ENCODE measurements around the gene EMP3. TPM values are rescaled to one million over a fixed set of nuclear protein-coding genes. Genes with fewer than 3 reads are reported as not detected.

The EMP3 gene
- total RNA-seq, 1 experiment from 2014 or later, result 77.3 TPM

DNA sequence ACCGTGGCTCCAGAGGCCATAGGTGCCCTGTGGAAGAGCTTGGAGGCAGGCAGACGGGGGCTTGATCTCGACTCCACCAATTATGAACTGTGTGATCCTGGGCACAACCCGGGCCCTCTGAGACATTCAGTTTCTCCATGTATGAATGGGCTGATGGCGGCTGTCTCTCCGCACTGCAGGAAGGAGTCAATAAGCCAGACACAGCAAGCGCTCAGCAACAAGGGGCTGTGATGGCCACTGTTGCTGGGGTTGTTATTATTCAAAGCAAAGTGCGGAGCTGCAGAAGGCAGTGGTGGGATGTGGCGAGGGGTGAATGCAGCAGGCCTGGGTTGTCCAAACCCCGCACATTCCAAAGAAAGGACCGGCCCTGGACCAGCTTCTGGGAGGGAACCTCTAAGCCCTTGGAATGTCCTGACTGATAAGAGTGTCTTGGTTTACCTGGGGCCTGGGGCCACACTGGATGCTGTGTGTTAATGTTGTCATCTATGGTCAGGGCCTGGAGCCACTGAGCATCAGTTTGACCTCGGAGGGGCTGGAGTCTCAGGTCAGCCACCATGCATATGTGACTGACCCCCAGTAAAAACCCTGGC is 30.1 kb downstream of the EMP3 start:
- Histone ChIP-seq H3K36me3 (ENCODE audit: insufficient read depth, low read length) (no peaks in the 10 kb centered on the region), H3K79me2 (ENCODE audit: low read length) (no peaks in the 10 kb centered on the region), H3K27ac (ENCODE audit: low read length) (no peak overlapping the region), H3K4me1 (ENCODE audit: low read length) (peaks cover 5% of the 10 kb centered on the region), H3K9me3 (ENCODE audit: low read length) (no peaks in the 10 kb centered on the region), H3K9me2 (replicated peaks; ENCODE audit: insufficient read depth, low read length) (no peaks in the 10 kb centered on the region), H3K27me3 (ENCODE audit: low read length) (no peaks in the 10 kb centered on the region), H3K4me3 (ENCODE audit: low read length) (no peak overlapping the region), H4K20me1 (ENCODE audit: insufficient read depth, low read depth, low read length) (no peaks in the 10 kb centered on the region), H3K4me2 (ENCODE audit: low read depth, low read length, poor library complexity, severe bottlenecking) (no peak overlapping the region), H2AFZ (ENCODE audit: low read length) (no peak overlapping the region), H3K9ac (ENCODE audit: low read length) (no peak overlapping the region)
- no peak for DNase-seq

DNA sequence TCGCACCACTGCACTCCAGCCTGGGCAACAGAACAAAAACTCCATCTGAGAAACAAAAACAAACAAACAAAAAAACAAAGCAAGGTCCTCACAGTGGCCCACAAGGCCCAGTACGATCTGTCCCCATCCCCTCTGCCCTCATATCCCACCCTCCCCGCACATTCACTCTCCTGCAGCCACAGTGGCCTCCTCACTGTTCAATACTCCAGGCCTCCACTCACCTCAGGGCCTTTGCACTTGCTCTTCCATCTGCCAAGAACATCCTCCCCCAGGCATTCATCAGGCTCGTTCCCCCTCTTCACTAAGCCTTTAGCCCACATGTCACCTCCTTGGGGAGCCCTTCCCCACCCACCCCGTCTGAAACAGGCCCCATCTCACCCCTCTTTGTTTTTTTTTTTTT is 33.8 kb downstream of the EMP3 start:
- H3K9ac ChIP-seq (ENCODE audit: low read length), result no peak overlapping the region

DNA sequence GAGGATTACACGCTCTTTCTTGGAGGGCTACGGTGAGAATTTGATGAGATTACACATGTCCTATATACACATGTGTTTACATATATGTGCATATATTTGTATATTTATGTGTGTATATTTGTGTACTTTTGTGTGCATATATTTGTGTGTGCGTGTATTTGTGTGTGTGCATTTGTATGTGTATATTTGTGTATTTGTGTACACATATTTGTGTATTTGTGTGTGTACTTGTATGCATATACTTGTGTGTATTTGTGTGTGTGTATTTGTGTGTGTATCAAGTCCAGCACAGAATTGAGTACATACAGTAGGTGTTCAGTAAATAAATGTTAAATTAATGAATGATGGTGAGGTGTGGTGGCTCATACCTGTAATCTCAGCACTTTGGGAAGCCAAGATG is 36.6 kb downstream of the EMP3 start:
- Histone ChIP-seq H3K4me3 (ENCODE audit: low read length) (no peak overlapping the region), H3K4me2 (ENCODE audit: low read depth, low read length, poor library complexity, severe bottlenecking) (no peak overlapping the region), H2AFZ (ENCODE audit: low read length) (no peak overlapping the region), H3K9ac (ENCODE audit: low read length) (no peak overlapping the region), H3K4me1 (ENCODE audit: low read length) (peaks cover 19% of the 10 kb centered on the region), H3K9me3 (ENCODE audit: low read length) (no peaks in the 10 kb centered on the region), H3K36me3 (ENCODE audit: insufficient read depth, low read length) (no peaks in the 10 kb centered on the region), H3K27ac (ENCODE audit: low read length) (no peak overlapping the region), H3K79me2 (ENCODE audit: low read length) (no peaks in the 10 kb centered on the region), H3K27me3 (ENCODE audit: low read length) (no peaks in the 10 kb centered on the region), H4K20me1 (ENCODE audit: insufficient read depth, low read depth, low read length) (no peaks in the 10 kb centered on the region), H3K9me2 (replicated peaks; ENCODE audit: insufficient read depth, low read length) (no peaks in the 10 kb centered on the region)
- no peak for DNase-seq

More for the DNA sequence above, 33.8 kb downstream of the EMP3 start:
- no peaks in the 10 kb centered on the region for H4K20me1 ChIP-seq (ENCODE audit: insufficient read depth, low read depth, low read length)
- no peaks in the 10 kb centered on the region for H3K9me2 ChIP-seq (replicated peaks; ENCODE audit: insufficient read depth, low read length)
- H3K4me1 ChIP-seq (ENCODE audit: low read length), result peaks cover 11% of the 10 kb centered on the region
- no peaks in the 10 kb centered on the region for H3K27me3 ChIP-seq (ENCODE audit: low read length)
- no peak overlapping the region for H3K4me2 ChIP-seq (ENCODE audit: low read depth, low read length, poor library complexity, severe bottlenecking)
- DNase-seq, result no peak
- H3K9me3 ChIP-seq (ENCODE audit: low read length), result no peaks in the 10 kb centered on the region
- H2AFZ ChIP-seq (ENCODE audit: low read length), result no peak overlapping the region
- no peak overlapping the region for H3K4me3 ChIP-seq (ENCODE audit: low read length)
- H3K36me3 ChIP-seq (ENCODE audit: insufficient read depth, low read length), result no peaks in the 10 kb centered on the region
- H3K27ac ChIP-seq (ENCODE audit: low read length), result no peak overlapping the region
- H3K79me2 ChIP-seq (ENCODE audit: low read length), result no peaks in the 10 kb centered on the region

DNA sequence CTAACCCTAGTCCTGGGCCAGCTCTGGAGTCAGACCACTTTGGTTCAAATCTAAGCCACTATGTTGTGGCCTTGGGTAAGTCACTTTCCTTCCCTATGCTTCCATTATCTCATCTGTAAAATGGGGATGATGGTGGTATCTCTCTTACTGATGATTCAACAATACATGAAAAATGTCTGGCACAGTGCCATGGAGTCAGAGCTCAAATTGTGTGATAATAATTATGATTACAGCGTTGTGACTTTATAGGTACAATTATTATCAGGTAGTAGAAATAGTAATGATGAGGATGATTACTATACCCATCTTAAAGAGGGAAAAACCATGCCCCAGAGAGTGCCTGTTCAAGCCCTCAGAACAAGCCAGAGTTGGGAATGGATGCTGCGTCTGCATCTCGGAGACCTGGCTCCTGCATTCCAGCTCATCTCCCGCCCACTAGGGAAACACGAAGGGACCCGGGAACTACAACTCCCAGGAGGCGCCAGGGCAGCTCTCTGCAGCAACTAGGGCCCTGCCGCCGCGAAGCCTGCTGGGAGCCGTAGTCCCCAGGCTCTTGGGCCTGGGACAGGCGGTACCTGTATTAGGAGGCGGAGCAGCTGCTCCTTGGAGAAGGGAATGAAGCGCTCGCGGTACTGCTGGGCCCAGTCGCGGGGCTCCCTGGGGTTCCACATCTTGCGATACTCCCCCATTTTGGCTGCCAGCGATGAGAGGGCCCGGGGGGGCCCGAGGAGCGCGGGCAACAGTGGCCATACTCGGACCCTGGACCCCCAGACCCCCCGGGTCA is 37.6 kb downstream of the EMP3 start:
- H3K36me3 ChIP-seq (ENCODE audit: insufficient read depth, low read length), result no peaks in the 10 kb centered on the region
- peak overlapping the region; percentile 79 for H3K27ac ChIP-seq (ENCODE audit: low read length)
- peaks cover 19% of the 10 kb centered on the region for H3K4me1 ChIP-seq (ENCODE audit: low read length)
- no peaks in the 10 kb centered on the region for H4K20me1 ChIP-seq (ENCODE audit: insufficient read depth, low read depth, low read length)
- peak overlapping the region; percentile 91 for H3K9ac ChIP-seq (ENCODE audit: low read length)
- no peaks in the 10 kb centered on the region for H3K27me3 ChIP-seq (ENCODE audit: low read length)
- peak overlapping the region; percentile 84 for H3K4me3 ChIP-seq (ENCODE audit: low read length)
- H3K79me2 ChIP-seq (ENCODE audit: low read length), result no peaks in the 10 kb centered on the region
- no peak overlapping the region; the same call in 1 of the 2 replicates for H2AFZ ChIP-seq (ENCODE audit: low read length)
- no peaks in the 10 kb centered on the region for H3K9me3 ChIP-seq (ENCODE audit: low read length)
- DNase-seq, result peak; percentile 95
- no peaks in the 10 kb centered on the region for H3K9me2 ChIP-seq (replicated peaks; ENCODE audit: insufficient read depth, low read length)
- peak overlapping the region; percentile 93 for H3K4me2 ChIP-seq (ENCODE audit: low read depth, low read length, poor library complexity, severe bottlenecking)

DNA sequence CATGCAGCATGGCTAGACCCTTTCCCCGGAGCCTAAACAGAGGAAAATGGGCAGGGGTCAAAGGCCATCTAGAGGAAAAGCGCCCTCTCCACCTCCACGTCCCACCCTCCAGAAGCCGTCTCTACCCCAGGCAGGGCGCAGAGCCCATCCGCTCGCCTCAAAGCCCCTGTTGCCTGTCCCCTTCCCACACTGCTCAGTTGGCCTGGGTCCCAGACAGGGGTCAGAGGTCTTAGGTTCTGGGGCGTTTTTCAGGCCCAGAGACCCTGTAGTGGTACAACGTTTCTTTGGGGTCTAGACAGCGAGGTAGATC is 38.1 kb downstream of the EMP3 start:
- Histone ChIP-seq H3K9me3 (ENCODE audit: low read length) (no peaks in the 10 kb centered on the region), H3K79me2 (ENCODE audit: low read length) (no peaks in the 10 kb centered on the region), H3K9ac (ENCODE audit: low read length) (peak overlapping the region; percentile 91), H3K27ac (ENCODE audit: low read length) (peak overlapping the region; percentile 79), H3K9me2 (replicated peaks; ENCODE audit: insufficient read depth, low read length) (no peaks in the 10 kb centered on the region), H3K4me2 (ENCODE audit: low read depth, low read length, poor library complexity, severe bottlenecking) (peak overlapping the region; percentile 93), H2AFZ (ENCODE audit: low read length) (no peak overlapping the region; the same call in 1 of the 2 replicates), H3K4me1 (ENCODE audit: low read length) (peaks cover 19% of the 10 kb centered on the region), H3K27me3 (ENCODE audit: low read length) (no peaks in the 10 kb centered on the region), H3K4me3 (ENCODE audit: low read length) (peak overlapping the region; percentile 84), H4K20me1 (ENCODE audit: insufficient read depth, low read depth, low read length) (no peaks in the 10 kb centered on the region), H3K36me3 (ENCODE audit: insufficient read depth, low read length) (no peaks in the 10 kb centered on the region)
- no peak for DNase-seq

DNA sequence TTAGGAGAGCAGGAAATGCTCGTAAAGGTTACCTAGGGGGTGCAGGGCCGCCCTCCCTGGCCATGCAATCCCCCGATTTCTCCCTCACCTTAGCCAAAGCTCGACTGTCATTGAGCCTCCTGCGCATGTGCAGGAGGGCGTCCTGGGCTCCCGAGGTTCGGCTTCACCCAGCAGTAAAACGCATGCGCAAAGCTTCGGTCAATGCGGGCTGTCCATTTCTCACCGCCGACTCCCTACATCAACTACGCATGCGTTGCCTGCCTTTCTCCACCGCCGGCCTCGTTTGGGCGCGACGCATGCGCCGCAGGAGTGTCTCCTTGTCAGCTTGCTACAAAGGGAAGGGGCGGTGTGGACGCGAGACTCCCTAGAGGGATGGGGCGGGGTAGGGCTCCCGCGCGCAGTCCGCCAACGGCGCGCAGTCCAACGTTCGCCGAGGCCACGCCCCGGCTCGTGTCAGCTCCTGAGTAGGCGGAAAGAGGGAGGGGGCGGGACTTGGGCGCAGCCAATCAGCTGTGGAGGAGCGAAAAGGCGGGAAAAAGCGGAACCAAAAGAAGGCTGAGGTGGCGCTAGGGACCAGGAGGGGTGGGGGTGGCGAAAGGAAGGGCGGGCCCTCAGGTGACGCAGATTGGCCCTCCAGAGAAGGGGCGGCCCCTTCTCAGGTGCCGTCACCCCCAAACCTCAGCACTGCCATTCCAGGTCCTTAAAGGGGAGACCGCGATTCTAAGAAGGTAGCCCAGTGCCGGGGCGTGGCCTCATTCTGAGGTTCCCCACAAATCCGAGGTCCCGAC is 38.7 kb downstream of the EMP3 start, which contains the start of the genes SYNGR4 and TMEM143:
Gene SYNGR4, plus strand, starts transcription at position 558 of the 788 bp plus-strand sequence. CDS start 1,476 bp downstream, outside the sequence.
Gene TMEM143, minus strand, starts transcription at position 131 of the 788 bp plus-strand sequence. Its CDS starts 20 bp downstream, at position 111.
- Histone ChIP-seq H2AFZ (ENCODE audit: low read length) (peak within 1 kb of the TSS; percentile 93), H3K4me3 (ENCODE audit: low read length) (peak within 1 kb of the TSS; percentile 84), H3K36me3 (ENCODE audit: insufficient read depth, low read length) (no peaks in the 10 kb centered on the region), H3K9ac (ENCODE audit: low read length) (peak within 1 kb of the TSS; percentile 91), H3K27ac (ENCODE audit: low read length) (peak within 1 kb of the TSS; percentile 79), H3K4me2 (ENCODE audit: low read depth, low read length, poor library complexity, severe bottlenecking) (peak within 1 kb of the TSS; percentile 93), H4K20me1 (ENCODE audit: insufficient read depth, low read depth, low read length) (no peaks in the 10 kb centered on the region), H3K4me1 (ENCODE audit: low read length) (peaks cover 19% of the 10 kb centered on the region), H3K27me3 (ENCODE audit: low read length) (no peaks in the 10 kb centered on the region), H3K9me2 (replicated peaks; ENCODE audit: insufficient read depth, low read length) (no peaks in the 10 kb centered on the region), H3K79me2 (ENCODE audit: low read length) (no peaks in the 10 kb centered on the region), H3K9me3 (ENCODE audit: low read length) (no peaks in the 10 kb centered on the region)
- DNase-seq, result peak; percentile 100

DNA sequence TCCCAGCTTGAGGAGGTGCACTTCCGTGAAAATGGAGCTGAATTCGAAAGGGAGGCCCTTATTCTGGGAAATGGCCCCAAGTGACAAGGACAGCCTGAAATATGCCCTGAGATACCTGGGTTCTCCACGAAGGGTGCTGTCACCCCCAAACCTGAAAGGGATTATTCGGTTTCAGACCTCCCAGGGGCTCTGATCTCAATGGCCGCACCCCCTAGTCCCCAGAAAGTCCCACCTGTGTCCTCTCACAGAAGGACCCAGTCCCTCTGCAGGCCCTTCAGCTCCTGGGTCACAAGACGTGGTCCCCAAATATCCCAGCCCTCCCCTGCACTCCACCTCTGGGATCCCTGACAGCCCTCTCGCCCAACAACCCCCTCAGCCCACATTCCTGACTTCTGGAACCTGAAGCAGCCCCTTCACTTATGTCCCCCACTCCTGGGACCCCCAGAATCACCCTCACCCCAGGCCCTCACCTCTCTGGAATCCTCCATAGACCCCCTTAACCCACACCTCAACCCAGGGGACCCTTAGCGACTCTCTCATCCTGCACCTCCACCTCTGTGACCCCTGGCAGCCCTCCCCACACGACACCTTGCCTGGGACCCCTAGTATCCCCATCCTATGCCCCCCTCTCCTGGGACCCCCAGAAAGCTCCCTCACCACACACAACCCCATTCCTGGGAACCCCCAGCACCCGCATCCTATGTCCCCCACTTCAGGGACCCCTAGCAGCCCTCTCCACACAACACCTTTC is 39.4 kb downstream of the EMP3 start:
- H3K4me3 ChIP-seq (ENCODE audit: low read length), result peak overlapping the region; percentile 65; the same call in 1 of the 2 replicates
- peak overlapping the region; percentile 93 for H2AFZ ChIP-seq (ENCODE audit: low read length)
- H3K79me2 ChIP-seq (ENCODE audit: low read length), result no peaks in the 10 kb centered on the region
- peak overlapping the region; percentile 77 for H3K9ac ChIP-seq (ENCODE audit: low read length)
- H3K27ac ChIP-seq (ENCODE audit: low read length), result no peak overlapping the region
- H3K36me3 ChIP-seq (ENCODE audit: insufficient read depth, low read length), result no peaks in the 10 kb centered on the region
- peaks cover 19% of the 10 kb centered on the region for H3K4me1 ChIP-seq (ENCODE audit: low read length)
- no peaks in the 10 kb centered on the region for H3K9me3 ChIP-seq (ENCODE audit: low read length)
- no peaks in the 10 kb centered on the region for H3K27me3 ChIP-seq (ENCODE audit: low read length)
- no peaks in the 10 kb centered on the region for H3K9me2 ChIP-seq (replicated peaks; ENCODE audit: insufficient read depth, low read length)
- no peak for DNase-seq
- no peaks in the 10 kb centered on the region for H4K20me1 ChIP-seq (ENCODE audit: insufficient read depth, low read depth, low read length)
- peak overlapping the region; percentile 73 for H3K4me2 ChIP-seq (ENCODE audit: low read depth, low read length, poor library complexity, severe bottlenecking)
